ENCODE measurements around the gene CFAP68. TPM values are rescaled to one million over a fixed set of nuclear protein-coding genes. Genes with fewer than 3 reads are reported as not detected.

The CFAP68 gene
- total and polyA plus RNA-seq, 9 of the 15 experiments (the other 6 are each of a cell fraction or from before 2014, with no cell fraction given) = 22.8 to 72.3 (median 52.5) TPM

GRCh38 chr11:111855506-111855905, 23.8 kb upstream of the CFAP68 start (continued):
- TF ChIP-seq PRDM10 (IDR thresholded peaks at IDR 0.05; ENCODE audit: partially characterized antibody) = no peak
- TF ChIP-seq SMAD2 (IDR thresholded peaks at IDR 0.05; ENCODE audit: low read depth, low read length) = no peak
- no peak for TF ChIP-seq MBD2 (IDR thresholded peaks at IDR 0.05; ENCODE audit: borderline replicate concordance, low read depth)
- TF ChIP-seq ZC3H8 (IDR thresholded peaks at IDR 0.05) = no peak
- no peak for TF ChIP-seq RBBP5 (IDR thresholded peaks at IDR 0.05; ENCODE audit: borderline replicate concordance, insufficient read depth, low read length, poor library complexity, severe bottlenecking)
- TF ChIP-seq ZNF511 (CRISPR knock-in tag; IDR thresholded peaks at IDR 0.05) = no peak
- no peak for TF ChIP-seq MED1 (CRISPR knock-in tag; IDR thresholded peaks at IDR 0.05; ENCODE audit: borderline replicate concordance)
- peak; percentile 39; the same call in 1 of the 2 replicates for TF ChIP-seq CBFA2T2 (conservative IDR thresholded peaks at IDR 0.05)
- no peak for TF ChIP-seq THRA (IDR thresholded peaks at IDR 0.05)
- peak; percentile 50; the same call in 1 of the 2 replicates for TF ChIP-seq TAL1 (IDR thresholded peaks at IDR 0.05)
- TF ChIP-seq ZSCAN29 (IDR thresholded peaks at IDR 0.05) = no peak
- no peak for TF ChIP-seq CCAR2 (IDR thresholded peaks at IDR 0.05; ENCODE audit: low read depth, low read length)
- TF ChIP-seq CBFA2T3 (IDR thresholded peaks at IDR 0.05) = peak; percentile 70
- TF ChIP-seq FOXK1 (CRISPR knock-in tag; IDR thresholded peaks at IDR 0.05; ENCODE audit: borderline replicate concordance) = no peak
- no peak for TF ChIP-seq E2F4 (CRISPR knock-in tag; IDR thresholded peaks at IDR 0.05; ENCODE audit: low read depth)
- no peak for TF ChIP-seq ZSCAN32 (CRISPR knock-in tag; IDR thresholded peaks at IDR 0.05)
- no peak for TF ChIP-seq ZNF707 (CRISPR knock-in tag; conservative IDR thresholded peaks at IDR 0.05)
- TF ChIP-seq ZNF75A (CRISPR knock-in tag; IDR thresholded peaks at IDR 0.05) = no peak
- no peak for TF ChIP-seq TAF15 (IDR thresholded peaks at IDR 0.05; ENCODE audit: low read depth, low read length)
- no peak for TF ChIP-seq JUNB (CRISPR knock-in tag; conservative IDR thresholded peaks at IDR 0.05)
- TF ChIP-seq ETS2 (tag; IDR thresholded peaks at IDR 0.05; ENCODE audit: borderline replicate concordance, poor library complexity, severe bottlenecking) = no peak
- TF ChIP-seq NFIX (CRISPR knock-in tag; IDR thresholded peaks at IDR 0.05; ENCODE audit: low read depth) = no peak
- no peak for TF ChIP-seq EP400 (IDR thresholded peaks at IDR 0.05)
- no peak for TF ChIP-seq ETV5 (CRISPR knock-in tag; IDR thresholded peaks at IDR 0.05; ENCODE audit: low read depth)
- peak; percentile 61 for TF ChIP-seq TEAD4 (IDR thresholded peaks at IDR 0.05; ENCODE audit: low read length)
- no peak for TF ChIP-seq TEAD4 (CRISPR knock-in tag; IDR thresholded peaks at IDR 0.05; ENCODE audit: borderline replicate concordance)
